Measurements from ENCODE around the gene SH3TC1. TPM values are rescaled to one million over a fixed set of nuclear protein-coding genes. Genes with fewer than 3 reads are reported as not detected.

The SH3TC1 gene
- polyA plus RNA-seq, 10 donors = 5.9 to 24.5 (median 8.0) TPM

DNA sequence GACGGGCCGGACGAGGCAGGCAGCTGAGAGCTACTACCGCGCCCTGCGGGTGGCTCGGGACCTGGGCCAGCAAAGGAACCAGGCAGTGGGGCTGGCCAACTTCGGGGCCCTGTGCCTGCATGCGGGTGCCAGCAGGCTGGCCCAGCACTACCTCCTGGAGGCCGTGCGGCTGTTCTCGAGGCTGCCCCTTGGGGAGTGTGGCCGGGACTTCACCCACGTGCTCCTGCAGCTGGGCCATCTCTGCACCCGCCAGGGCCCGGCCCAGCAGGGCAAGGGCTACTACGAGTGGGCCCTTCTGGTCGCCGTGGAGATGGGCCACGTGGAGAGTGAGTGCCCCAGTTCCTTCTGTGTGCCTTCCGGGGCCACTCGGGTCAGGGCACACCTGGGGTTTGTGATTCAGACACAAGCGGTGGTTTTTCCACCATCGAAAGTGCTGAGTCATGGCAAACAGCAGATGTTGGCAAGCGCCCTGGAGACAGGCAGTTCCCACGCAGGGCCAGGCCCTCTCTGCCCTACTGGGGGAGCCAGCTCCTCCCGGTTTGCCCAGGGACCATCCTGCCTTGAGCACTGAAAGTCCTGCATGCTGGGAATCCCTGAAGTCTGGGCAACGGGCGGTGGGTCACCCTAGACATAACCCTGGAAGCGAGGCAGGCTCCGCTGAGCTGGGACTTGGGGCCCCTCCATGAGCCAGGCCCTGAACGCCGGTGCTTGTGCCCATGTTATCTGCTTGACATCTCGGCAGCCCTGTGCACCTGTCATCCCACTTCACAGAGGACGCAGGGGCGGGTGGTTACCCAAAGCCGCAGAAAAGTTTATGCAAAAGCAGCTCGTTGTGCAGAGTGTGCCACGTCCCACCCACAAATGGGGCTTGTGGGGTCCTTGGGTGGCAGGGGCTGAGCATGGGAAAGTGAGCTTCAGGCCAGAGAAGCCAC is 29.5 kb downstream of the SH3TC1 start:
- peak; percentile 42 to 64 (median 45) for DNase-seq

- DNase-seq = no peak
These were observed 30.4 kb downstream of the SH3TC1 start for GRCh38 chr4:8229331-8229975.

- DNase-seq = no peak
These were observed 30.9 kb downstream of the SH3TC1 start for GRCh38 chr4:8230033-8230432.

- DNase-seq = no peak
These were observed 31.8 kb downstream of the SH3TC1 start for GRCh38 chr4:8230891-8231290.

DNA sequence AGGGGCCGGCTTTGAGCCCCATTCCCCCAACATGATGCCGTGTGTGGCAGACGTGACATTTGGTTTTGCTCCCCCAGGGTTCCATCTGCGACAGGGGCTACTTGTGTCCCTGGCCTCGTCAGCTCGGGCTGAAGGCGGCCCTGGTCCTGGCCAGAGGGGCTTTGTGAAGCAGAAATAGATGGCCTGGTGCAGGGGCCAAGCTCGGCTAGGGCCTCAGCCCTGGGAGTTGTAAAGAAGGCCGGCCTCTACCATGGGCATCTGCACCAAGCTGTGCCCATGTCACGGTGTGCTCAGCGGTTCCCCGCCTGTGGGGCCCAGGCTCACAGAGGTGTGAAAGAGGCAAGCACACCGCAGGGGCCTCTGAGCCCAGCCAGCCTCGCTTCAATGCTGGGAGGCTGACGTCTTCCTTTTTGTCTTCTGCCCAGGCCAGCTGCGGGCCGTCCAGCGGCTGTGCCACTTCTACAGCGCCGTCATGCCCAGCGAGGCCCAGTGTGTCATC is 32.5 kb downstream of the SH3TC1 start:
- no peak for DNase-seq

DNA sequence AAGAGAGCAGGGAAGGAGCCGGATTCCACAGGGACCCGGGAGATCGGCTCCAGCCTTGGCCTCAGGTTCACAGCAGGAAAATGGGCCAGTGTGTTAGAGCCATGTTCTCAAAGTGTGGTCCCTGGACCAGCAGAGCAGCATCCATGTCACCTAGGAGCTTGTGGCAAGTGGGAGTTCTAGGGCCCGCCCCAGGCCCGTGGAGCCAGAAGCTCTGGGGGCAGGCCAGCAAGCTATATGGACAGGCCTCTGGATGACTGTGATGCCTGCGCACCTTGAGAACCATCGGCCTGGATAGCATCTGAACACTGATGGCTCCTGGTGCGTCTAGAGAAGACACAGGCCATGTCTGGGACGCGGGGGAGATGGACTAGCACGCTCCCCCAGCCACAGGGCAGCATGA is 33.7 kb downstream of the SH3TC1 start:
- no peak for DNase-seq

- DNase-seq = no peak
These were observed 34.8 kb downstream of the SH3TC1 start for GRCh38 chr4:8233672-8234484.

DNA sequence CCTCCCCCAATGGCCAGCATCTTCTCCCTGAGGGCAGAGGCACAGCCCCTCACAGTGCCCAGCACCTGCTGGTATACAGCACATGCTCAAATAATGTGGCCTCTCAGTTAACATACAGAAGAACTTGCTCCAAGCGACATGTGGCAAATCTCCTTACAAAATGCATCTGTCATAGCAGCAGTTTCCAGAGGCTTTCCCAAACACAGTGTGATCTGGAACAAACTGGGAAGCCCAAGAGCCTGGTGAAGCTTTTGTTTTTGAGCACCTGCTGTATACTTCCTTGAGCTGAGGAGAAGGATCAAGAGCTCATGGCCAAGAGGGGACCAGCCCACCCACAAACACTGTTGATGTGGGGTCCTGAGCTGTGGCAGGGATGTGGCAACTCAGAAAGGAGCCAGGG is 35.6 kb downstream of the SH3TC1 start:
- no peak for DNase-seq

- no peak for DNase-seq
These were observed 36.1 kb downstream of the SH3TC1 start for GRCh38 chr4:8235224-8235623.

- DNase-seq = no peak
These were observed 36.6 kb downstream of the SH3TC1 start for GRCh38 chr4:8235686-8236085.

DNA sequence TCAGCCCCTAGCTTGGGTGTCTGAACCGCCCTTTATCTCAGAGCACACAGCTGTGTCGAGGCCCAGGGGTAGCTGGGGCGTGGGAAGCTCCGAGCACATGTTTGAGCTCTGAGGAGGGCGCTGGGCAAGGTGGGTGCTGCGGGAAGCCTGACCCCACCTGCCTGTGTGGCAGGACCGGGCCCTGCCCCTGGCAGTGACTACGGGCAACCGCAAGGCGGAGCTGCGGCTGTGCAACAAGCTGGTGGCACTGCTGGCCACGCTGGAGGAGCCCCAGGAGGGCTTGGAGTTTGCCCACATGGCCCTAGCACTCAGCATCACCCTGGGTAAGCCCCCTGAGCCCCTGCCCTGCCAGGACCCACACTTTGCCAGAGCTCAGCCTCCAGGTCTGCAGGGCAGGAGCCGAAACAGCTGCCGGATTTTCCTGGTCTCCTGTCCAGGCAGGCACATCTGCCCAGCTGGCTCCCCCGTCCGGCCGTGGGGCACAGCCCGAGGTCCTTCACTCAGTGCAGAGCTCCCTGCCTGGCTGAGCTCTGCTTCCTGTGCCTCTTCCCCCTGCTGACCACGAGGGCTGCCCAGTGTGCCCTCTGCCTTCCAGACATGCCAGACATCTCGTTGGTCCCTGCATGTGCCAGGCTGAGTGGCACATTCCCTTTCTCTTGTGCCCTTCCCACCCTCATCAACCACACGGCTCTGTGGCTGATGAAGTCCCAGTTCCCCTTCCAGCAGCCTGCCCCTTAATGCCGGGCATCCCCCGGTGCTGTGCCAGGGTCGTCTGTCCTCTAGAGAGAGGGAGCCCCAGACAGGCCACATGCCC is 37.2 kb downstream of the SH3TC1 start:
- no peak for DNase-seq

DNA sequence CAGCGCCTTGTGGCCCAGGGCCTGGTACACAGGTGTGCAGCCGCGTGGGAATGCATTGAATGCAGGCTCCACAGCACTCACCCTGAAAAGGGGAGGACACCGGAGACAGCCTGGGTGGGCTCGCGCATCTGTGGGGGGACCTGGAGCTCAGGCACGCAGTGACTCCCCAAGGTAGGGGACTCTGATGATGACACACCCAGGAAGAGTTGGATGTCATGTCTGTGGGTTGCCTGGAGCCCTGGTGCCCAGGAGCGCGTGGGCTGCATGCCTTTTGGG is 37.8 kb downstream of the SH3TC1 start:
- DNase-seq = no peak

DNA sequence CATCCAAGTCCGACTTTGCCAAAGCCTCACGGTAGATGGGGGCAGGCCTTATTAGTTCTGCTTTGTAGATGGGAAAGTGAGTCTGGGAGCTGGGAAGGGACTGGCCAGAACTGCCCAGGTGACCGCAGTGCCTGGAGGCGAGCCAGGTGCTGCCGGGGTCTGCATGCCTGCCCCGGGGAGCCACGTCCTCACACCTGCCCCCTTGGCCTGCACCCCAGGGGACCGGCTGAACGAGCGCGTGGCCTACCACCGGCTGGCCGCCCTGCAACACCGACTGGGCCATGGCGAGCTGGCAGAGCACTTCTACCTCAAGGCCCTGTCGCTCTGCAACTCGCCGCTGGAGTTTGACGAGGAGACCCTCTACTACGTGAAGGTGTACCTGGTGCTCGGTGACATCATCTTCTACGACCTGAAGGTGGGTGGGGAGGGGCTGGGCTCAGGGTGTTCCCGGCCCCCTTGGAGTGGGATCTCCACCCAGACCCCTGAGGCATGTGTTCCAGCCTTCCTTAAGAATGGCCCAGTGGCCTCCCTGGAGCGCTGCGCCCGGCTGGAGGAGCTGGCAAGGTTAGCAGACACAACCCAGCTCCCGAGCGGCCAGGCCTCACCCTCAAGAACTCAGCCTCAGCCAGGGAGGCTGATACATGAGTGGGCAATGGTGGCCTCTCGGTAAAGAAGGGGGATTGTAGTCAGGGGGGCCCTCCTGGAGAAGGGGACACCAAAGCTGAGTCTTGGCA is 38.3 kb downstream of the SH3TC1 start:
- DNase-seq = no peak

DNA sequence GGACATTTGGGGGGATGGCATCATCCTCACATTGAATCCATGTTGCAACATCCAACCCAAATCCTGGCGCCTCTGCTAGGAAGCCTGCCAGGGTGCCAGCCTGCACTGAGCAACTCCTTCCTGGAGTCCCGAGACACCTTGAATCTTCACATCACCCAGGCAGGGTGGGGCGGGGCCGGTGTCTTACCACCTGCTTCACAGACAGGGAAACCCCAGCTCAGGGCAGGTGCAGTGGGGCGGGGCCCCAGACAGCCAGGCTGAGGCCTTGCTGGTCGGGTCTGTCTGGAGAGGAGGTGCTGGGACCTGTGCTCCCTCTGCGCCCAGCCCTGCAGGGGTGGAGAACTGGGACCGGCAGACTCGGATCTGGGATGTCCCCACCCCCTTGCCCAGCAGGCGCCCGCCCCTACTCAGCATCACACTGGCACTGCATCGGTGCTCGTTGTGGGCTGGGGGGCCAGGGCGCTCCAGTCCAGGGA is 39.0 kb downstream of the SH3TC1 start:
- no peak for DNase-seq

GRCh38 chr4:8238515-8239053 is 39.5 kb downstream of the SH3TC1 start:
- no peak for DNase-seq

GRCh38 chr4:8239226-8239625 is 40.1 kb downstream of the SH3TC1 start:
- DNase-seq = no peak

- no peak for DNase-seq
These were observed 40.6 kb downstream of the SH3TC1 start for GRCh38 chr4:8239661-8240060.

DNA sequence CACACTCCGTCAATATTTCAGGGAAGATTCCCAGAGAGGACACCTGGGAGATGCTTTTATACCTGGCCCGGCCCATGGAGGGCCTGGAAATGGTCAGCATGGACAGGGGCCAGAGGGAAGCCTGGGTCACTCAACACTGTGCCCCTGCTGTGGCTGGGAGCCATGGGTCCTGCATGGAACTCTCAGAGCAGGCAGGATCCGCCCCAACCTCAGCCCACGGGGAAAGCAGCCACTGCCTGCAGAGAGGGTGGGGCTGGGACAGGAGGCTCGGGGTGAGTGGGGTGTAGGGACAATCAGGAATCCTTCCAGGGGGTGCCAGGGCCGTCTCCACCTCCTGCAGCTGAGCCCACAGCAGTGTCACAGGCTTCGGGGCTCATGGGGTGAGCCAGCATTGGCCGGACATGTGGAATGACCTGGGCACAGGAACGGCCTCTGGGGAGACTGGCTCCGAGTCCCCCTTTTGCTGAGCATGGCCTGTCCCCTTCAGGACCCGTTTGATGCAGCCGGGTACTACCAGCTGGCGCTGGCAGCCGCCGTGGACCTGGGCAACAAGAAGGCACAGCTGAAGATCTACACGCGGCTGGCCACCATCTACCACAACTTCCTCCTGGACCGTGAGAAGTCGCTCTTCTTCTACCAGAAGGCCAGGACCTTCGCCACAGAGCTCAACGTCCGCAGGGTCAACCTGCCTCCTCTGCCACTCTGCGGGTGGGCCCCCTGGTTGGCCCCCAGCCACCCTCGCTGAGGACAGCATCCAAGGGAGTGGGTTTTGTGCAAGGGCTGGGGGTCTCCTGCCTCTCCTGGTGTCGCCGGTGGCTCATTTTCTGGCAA is 41.3 kb downstream of the SH3TC1 start:
- no peak for DNase-seq

DNA sequence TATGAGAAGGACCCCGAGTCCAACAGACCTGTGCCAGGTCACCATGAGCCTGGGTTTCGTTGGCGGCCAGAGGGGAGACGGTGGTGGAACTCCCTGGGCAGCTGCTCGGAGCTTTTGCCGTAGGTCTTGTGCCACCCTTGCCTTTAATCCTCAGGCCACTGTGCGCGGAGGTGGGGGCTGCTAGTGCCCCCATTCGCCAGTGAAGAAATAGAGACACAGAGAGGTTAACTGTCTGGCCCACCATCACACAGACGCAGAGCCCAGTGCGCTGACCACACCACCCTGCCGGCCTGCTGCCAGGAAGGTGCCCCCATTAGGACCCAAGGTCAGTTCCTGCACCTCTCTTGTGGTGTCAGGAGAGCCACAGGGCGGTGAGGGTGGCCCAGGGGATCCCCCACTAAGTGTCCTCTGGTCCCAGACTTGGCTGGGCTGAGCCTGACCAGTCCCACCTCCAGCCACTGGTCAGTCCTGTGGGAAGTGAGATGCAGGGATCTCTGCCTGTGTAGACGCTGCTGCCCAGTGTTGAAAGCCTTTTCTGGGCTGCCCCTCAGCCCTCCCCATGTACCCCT is 42.2 kb downstream of the SH3TC1 start:
- DNase-seq = no peak

Measured in muscle of back (tissue), 11 donors.